22Rv1 (cell line): ENCODE results near the gene PPP1R16B.

ENCODE experiments used
- CTCF ChIP-seq: fragments of 450-650 bp; IDR thresholded peaks from 2 replicates; pipeline ENCODE4 v1.5.1; 2017; ENCODE audit warnings: mild to moderate bottlenecking
- ZFX ChIP-seq: fragments of 450-650 bp; IDR thresholded peaks from 2 replicates; pipeline ENCODE4 v1.6.1; 2017; ENCODE audit warnings: antibody characterized with exemption, borderline replicate concordance

- TF ChIP-seq CTCF (no peak), ZFX (no peak)
Measured at GRCh38 chr20:38833154-38833856, 27.8 kb downstream of the PPP1R16B start.
